ENCODE measurements around the gene ERBB4. TPM values are rescaled to one million over a fixed set of nuclear protein-coding genes. Genes with fewer than 3 reads are reported as not detected.

Gene ERBB4
- total RNA-seq, 2 experiments from 2014 or later, result not detected

DNA sequence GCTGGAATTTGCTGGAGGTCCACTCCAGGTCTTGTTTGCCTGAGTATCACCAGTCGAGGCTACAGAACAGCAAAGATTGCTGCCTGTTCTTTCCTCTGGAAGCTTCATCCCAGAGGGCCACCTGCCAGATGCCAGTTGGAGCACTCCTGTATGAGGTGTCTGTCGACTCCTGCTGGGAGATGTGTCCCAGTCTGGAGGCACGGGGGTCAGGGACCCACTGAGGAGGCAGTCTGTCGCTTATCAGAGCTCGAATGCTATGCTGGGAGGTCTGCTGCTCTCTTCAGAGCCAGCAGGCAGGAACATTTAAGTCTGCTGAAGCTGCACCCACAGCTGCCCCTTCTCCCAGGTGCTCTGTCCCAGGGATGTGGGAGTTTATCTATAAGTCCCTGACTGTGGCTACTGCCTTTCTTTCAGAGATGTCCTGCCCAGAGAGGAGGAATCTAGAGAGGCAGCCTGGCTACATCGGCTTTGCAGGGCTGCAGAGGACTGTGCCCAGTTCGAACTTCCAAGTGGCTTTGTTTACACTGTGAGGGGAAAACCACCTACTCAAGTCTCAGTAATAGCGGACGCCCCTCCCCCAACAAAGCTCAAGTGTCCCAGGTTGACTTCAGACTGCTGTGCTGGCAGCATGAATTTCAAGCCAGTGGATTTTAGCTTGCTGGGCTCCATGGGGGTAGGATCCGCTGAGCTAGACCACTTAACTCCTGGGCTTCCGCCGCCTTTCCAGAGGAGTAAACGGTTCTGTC, 301.1 kb downstream of the ERBB4 start:
- H3K4me3 Mint-ChIP-seq, result no peak overlapping the region
- TF ChIP-seq, protein P1, sequence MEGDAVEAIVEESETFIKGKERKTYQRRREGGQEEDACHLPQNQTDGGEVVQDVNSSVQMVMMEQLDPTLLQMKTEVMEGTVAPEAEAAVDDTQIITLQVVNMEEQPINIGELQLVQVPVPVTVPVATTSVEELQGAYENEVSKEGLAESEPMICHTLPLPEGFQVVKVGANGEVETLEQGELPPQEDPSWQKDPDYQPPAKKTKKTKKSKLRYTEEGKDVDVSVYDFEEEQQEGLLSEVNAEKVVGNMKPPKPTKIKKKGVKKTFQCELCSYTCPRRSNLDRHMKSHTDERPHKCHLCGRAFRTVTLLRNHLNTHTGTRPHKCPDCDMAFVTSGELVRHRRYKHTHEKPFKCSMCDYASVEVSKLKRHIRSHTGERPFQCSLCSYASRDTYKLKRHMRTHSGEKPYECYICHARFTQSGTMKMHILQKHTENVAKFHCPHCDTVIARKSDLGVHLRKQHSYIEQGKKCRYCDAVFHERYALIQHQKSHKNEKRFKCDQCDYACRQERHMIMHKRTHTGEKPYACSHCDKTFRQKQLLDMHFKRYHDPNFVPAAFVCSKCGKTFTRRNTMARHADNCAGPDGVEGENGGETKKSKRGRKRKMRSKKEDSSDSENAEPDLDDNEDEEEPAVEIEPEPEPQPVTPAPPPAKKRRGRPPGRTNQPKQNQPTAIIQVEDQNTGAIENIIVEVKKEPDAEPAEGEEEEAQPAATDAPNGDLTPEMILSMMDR (IDR thresholded peaks at IDR 0.05), result no peak
- peaks cover 6% of the 10 kb centered on the region for H3K9me3 Mint-ChIP-seq
- no peaks in the 10 kb centered on the region for H3K4me1 ChIP-seq (ENCODE audit: insufficient read depth, low read length)
- H3K27ac Mint-ChIP-seq, result no peak overlapping the region
- no peak overlapping the region for H3K4me3 ChIP-seq (ENCODE audit: low read length)
- H3K36me3 Mint-ChIP-seq (ENCODE audit: low read depth), result no peaks in the 10 kb centered on the region
- intact Hi-C loops (cut with DNase I, micrococcal nuclease), result no loop called here
- ChIA-PET CTCF (no interaction called here), POLR2A (no interaction called here)
- H3K27me3 Mint-ChIP-seq, result no peaks in the 10 kb centered on the region
- no peaks in the 10 kb centered on the region for H3K27me3 ChIP-seq (ENCODE audit: control insufficient read depth in 1 of 2, insufficient read depth in 2 of 2, low read length in 2 of 2)
- no peak for ATAC-seq (ENCODE audit: poor library complexity)
- H3K36me3 ChIP-seq (ENCODE audit: insufficient read depth, low read length), result no peaks in the 10 kb centered on the region
- peaks cover 0 to 10% of the 10 kb centered on the region in 2 experiments for H3K9me3 ChIP-seq (ENCODE audit: control insufficient read depth in 1 of 2, insufficient read depth in 1 of 2, low read length in 2 of 2)
- H3K27ac ChIP-seq (ENCODE audit: low read depth in 1 of 2, low read length in 2 of 2), result no peak overlapping the region
- no peak for DNase-seq
- no peaks in the 10 kb centered on the region for H3K4me1 Mint-ChIP-seq (ENCODE audit: low read depth)

DNA sequence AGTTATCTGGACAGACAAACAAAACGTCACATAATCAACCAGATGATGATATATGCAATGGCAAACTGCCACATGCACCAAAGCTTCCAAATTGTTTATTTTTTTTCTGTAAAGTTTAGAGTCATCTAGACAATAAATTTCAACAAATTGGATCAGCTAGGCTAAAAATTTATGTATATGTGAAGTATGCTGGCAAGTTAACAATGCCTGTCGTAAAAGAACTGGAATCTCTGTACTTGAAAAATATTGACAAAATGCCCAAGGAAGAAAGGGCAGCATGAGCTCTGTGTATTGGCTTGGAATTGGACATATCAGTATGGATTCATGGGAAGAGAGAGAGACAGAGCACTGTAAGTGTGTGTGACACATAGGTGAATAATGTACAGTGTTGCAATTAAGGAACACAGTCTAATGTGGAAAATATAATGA, 309.8 kb downstream of the ERBB4 start:
- ATAC-seq (ENCODE audit: poor library complexity), result no peak
- POLR2A ChIA-PET, result no interaction called here
- H3K36me3 Mint-ChIP-seq (ENCODE audit: low read depth), result no peaks in the 10 kb centered on the region
- no peaks in the 10 kb centered on the region for H3K4me1 Mint-ChIP-seq (ENCODE audit: low read depth)
- Histone ChIP-seq H3K9me3 (ENCODE audit: control insufficient read depth in 1 of 2, insufficient read depth in 1 of 2, low read length in 2 of 2) (no peaks in the 10 kb centered on the region), H3K36me3 (ENCODE audit: insufficient read depth, low read length) (no peaks in the 10 kb centered on the region), H3K4me3 (ENCODE audit: low read length) (no peak overlapping the region), H3K4me1 (ENCODE audit: insufficient read depth, low read length) (no peaks in the 10 kb centered on the region), H3K27ac (ENCODE audit: low read depth in 1 of 2, low read length in 2 of 2) (no peak overlapping the region), H3K27me3 (ENCODE audit: control insufficient read depth in 1 of 2, insufficient read depth in 2 of 2, low read length in 2 of 2) (no peaks in the 10 kb centered on the region)
- CTCF ChIA-PET, result no interaction called here
- H3K27ac Mint-ChIP-seq, result no peak overlapping the region
- H3K9me3 Mint-ChIP-seq, result peaks cover 3% of the 10 kb centered on the region
- TF ChIP-seq, protein P1 (IDR thresholded peaks at IDR 0.05), result no peak
- intact Hi-C loops (cut with DNase I, micrococcal nuclease), result no loop called here
- no peaks in the 10 kb centered on the region for H3K27me3 Mint-ChIP-seq
- H3K4me3 Mint-ChIP-seq, result no peak overlapping the region
- no peak for DNase-seq

DNA sequence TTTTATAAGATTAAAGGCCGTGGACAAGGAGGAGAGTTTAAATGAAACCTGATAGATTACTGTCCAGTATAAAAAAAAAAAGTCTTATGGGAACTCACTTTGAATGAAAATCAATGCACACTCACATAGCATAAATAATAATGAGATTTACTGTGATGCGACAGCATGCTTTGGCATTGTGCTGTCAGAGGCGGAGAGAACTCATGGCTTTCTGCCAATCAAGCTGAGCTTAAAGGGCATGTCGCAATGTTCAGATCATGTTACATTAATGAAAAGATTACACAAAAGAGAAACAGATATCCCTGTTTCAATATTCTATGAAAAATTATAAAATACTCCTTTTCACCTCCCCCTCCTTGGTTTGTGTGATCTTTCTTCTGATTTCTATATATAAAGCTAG, 310.8 kb downstream of the ERBB4 start:
- POLR2A ChIA-PET, result no interaction called here
- Histone ChIP-seq H3K27me3 (ENCODE audit: control insufficient read depth in 1 of 2, insufficient read depth in 2 of 2, low read length in 2 of 2) (no peaks in the 10 kb centered on the region), H3K36me3 (ENCODE audit: insufficient read depth, low read length) (no peaks in the 10 kb centered on the region), H3K4me3 (ENCODE audit: low read length) (no peak overlapping the region), H3K4me1 (ENCODE audit: insufficient read depth, low read length) (no peaks in the 10 kb centered on the region), H3K9me3 (ENCODE audit: control insufficient read depth in 1 of 2, insufficient read depth in 1 of 2, low read length in 2 of 2) (no peaks in the 10 kb centered on the region), H3K27ac (ENCODE audit: low read depth in 1 of 2, low read length in 2 of 2) (no peak overlapping the region)
- peaks cover 1% of the 10 kb centered on the region for H3K9me3 Mint-ChIP-seq
- intact Hi-C loops (cut with DNase I, micrococcal nuclease), result no loop called here
- ATAC-seq (ENCODE audit: poor library complexity), result no peak
- no peaks in the 10 kb centered on the region for H3K4me1 Mint-ChIP-seq (ENCODE audit: low read depth)
- H3K27me3 Mint-ChIP-seq, result no peaks in the 10 kb centered on the region
- no peaks in the 10 kb centered on the region for H3K36me3 Mint-ChIP-seq (ENCODE audit: low read depth)
- no peak overlapping the region for H3K4me3 Mint-ChIP-seq
- DNase-seq, result no peak
- H3K27ac Mint-ChIP-seq, result no peak overlapping the region
- TF ChIP-seq, protein P1 (IDR thresholded peaks at IDR 0.05), result no peak
- CTCF ChIA-PET, result no interaction called here

All from CD4-positive, alpha-beta T cell (primary cell).